Measurements from ENCODE around the gene FITM1.

FITM1 gene

GRCh38 chr14:24160850-24161804 lies 30.7 kb downstream of the FITM1 start, which contains the start of gene IRF9:
Gene IRF9, plus strand, starts transcription at chr14:24161265. Its CDS starts 880 bp downstream, at chr14:24162145.
- DNase-seq (ENCODE audit: low spot score) = peak; percentile 95

GRCh38 chr14:24162093-24162492 lies 31.6 kb downstream of the FITM1 start:
- no peak for DNase-seq (ENCODE audit: low spot score)

GRCh38 chr14:24164518-24164991 lies 34.1 kb downstream of the FITM1 start:
- DNase-seq (ENCODE audit: low spot score) = no peak

GRCh38 chr14:24165785-24166184 lies 35.3 kb downstream of the FITM1 start:
- DNase-seq (ENCODE audit: low spot score) = no peak

- DNase-seq (ENCODE audit: low spot score) = no peak
Observed at GRCh38 chr14:24167469-24168114, 37.1 kb downstream of the FITM1 start.

GRCh38 chr14:24171422-24172260 lies 41.2 kb downstream of the FITM1 start, which contains the start of gene REC8:
Gene REC8, plus strand, starts transcription at chr14:24172080. Its CDS starts 473 bp downstream, at chr14:24172553.
- peak; percentile 94 for DNase-seq (ENCODE audit: low spot score)

GRCh38 chr14:24172261-24172860 lies 41.9 kb downstream of the FITM1 start:
- no peak for DNase-seq (ENCODE audit: low spot score)

GRCh38 chr14:24172871-24173281 lies 42.4 kb downstream of the FITM1 start:
- no peak for DNase-seq (ENCODE audit: low spot score)

GRCh38 chr14:24176599-24176998 lies 46.1 kb downstream of the FITM1 start:
- DNase-seq (ENCODE audit: low spot score) = no peak

GRCh38 chr14:24177041-24177825 lies 46.8 kb downstream of the FITM1 start:
- DNase-seq (ENCODE audit: low spot score) = no peak

- DNase-seq (ENCODE audit: low spot score) = no peak
Observed at GRCh38 chr14:24177891-24178290, 47.4 kb downstream of the FITM1 start.

- no peak for DNase-seq (ENCODE audit: low spot score)
Observed at GRCh38 chr14:24178399-24179178, 48.1 kb downstream of the FITM1 start.

- DNase-seq (ENCODE audit: low spot score) = no peak
Observed at GRCh38 chr14:24179294-24179960, 49.0 kb downstream of the FITM1 start.

GRCh38 chr14:24179961-24180796 lies 49.7 kb downstream of the FITM1 start:
- DNase-seq (ENCODE audit: low spot score) = no peak

GRCh38 chr14:24181371-24182077 lies 51.1 kb downstream of the FITM1 start:
- DNase-seq (ENCODE audit: low spot score) = no peak
